A549 (cell line): ENCODE data around the gene SEMA5A. TPM values are rescaled to one million over a fixed set of nuclear protein-coding genes. Genes with fewer than 3 reads are reported as not detected.

ENCODE experiments used
- ATAC-seq, 2 experiments: fragments of 200-7000 bp in 1 of 2; fragments of >200 bp in 1 of 2; cut with Nextera tagmentation in 1 of 2; cut with Tn5 transposase in 1 of 2; 3 replicates each; pipeline versions ENCODE4 v1.8.0 to v1.9.1; 2018 to 2020; ENCODE audit warnings: mild to moderate bottlenecking in 1 of 2, moderate library complexity in 1 of 2
- CTCF ChIA-PET: fragments of 300-600 bp; sonication (Branson Sonifier 250); formaldehyde crosslinking; extraction: SDS; loops from one replicate; lab custom pipeline; 2021; ENCODE audit warnings: antibody characterized with exemption, inconsistent platforms; lab: Yijun Ruan, JAX
- POLR2A ChIA-PET: fragments of 350-600 bp; formaldehyde crosslinking; extraction: SDS; loops from one replicate; lab custom pipeline; 2021; ENCODE audit warnings: antibody characterized with exemption, inconsistent platforms; lab: Yijun Ruan, JAX
- DNase-seq, 2 experiments: peaks; one replicate each; pipeline versions ENCODE4 v3.0.0 to v3.0.0-alpha.2; 2011 to 2016; ENCODE audit warnings: low read depth in 1 of 2, low spot score in 1 of 2
- FAIRE-seq: peaks from 2 replicates; lab custom pipeline; 2011; peaks lifted over from hg19 to GRCh38; lab: Jason Lieb, UNC
- H3K27ac ChIP-seq, 2 experiments: fragments of >200 bp; sonication (Bioruptor Twin); formaldehyde crosslinking; 3 replicates each; pipeline ENCODE4 v1.5.1; 2016 to 2017
- H3K4me1 ChIP-seq: fragments of >200 bp; sonication (Bioruptor Twin); formaldehyde crosslinking; 3 replicates; pipeline ENCODE4 v1.6.1; 2016
- H3K4me2 ChIP-seq: fragments of >200 bp; sonication (Bioruptor Twin); formaldehyde crosslinking; 3 replicates; pipeline ENCODE4 v1.6.1; 2016
- H3K4me3 ChIP-seq: fragments of >200 bp; sonication (Bioruptor Twin); formaldehyde crosslinking; 3 replicates; pipeline ENCODE4 v1.5.1; 2016
- H3K9me3 ChIP-seq: fragments of >200 bp; sonication (Bioruptor Twin); formaldehyde crosslinking; 3 replicates; pipeline ENCODE4 v1.6.1; 2016
- CBX8 ChIP-seq: fragments of 200-600 bp; sonication (generic); IDR thresholded peaks from 2 replicates; pipeline ENCODE4 v1.6.1; 2016
- CEBPB ChIP-seq, 2 experiments: fragments of >200 bp in 1 of 2; sonication (Bioruptor Twin) in 1 of 2; formaldehyde crosslinking in 1 of 2; IDR thresholded peaks; 2 replicates each; pipeline ENCODE4 v1.6.1; 2012 to 2016
- CTCF ChIP-seq: fragments of >200 bp; sonication (Bioruptor Twin); formaldehyde crosslinking; IDR thresholded peaks from 3 replicates; pipeline ENCODE4 v1.5.1; 2016
- E2F6 ChIP-seq: IDR thresholded peaks from 2 replicates; pipeline ENCODE4 v1.6.1; 2012; ENCODE audit warnings: low read depth, borderline replicate concordance
- ELK1 ChIP-seq: fragments of 150-350 bp; IDR thresholded peaks from 2 replicates; pipeline ENCODE4 v1.6.1; 2014; ENCODE audit warnings: low read depth, mild to moderate bottlenecking, low read length
- ESRRA ChIP-seq: fragments of 150-350 bp; IDR thresholded peaks from 2 replicates; pipeline ENCODE4 v1.6.1; 2014; ENCODE audit warnings: mild to moderate bottlenecking, low read length, borderline replicate concordance
- FOSB ChIP-seq: fragments of 250-450 bp; sonication (Bioruptor Pico); IDR thresholded peaks from 2 replicates; pipeline ENCODE4 v1.5.0; 2020; ENCODE audit warnings: mild to moderate bottlenecking, moderate library complexity
- FOSL2 ChIP-seq, 2 experiments: fragments of 450-650 bp in 1 of 2; fragments of >200 bp in 1 of 2; sonication (Bioruptor Twin) in 1 of 2; formaldehyde crosslinking; IDR thresholded peaks; 2 replicates each; pipeline versions ENCODE4 v1.5.0 to v1.6.1; 2016 to 2020; ENCODE audit warnings: mild to moderate bottlenecking in 1 of 2, moderate library complexity in 1 of 2
- HDAC2 ChIP-seq: fragments of 200-600 bp; sonication (generic); IDR thresholded peaks from 2 replicates; pipeline ENCODE4 v1.6.1; 2016
- KDM1A ChIP-seq: fragments of 200-600 bp; sonication (generic); IDR thresholded peaks from 2 replicates; pipeline ENCODE4 v1.6.1; 2016; ENCODE audit warnings: low read depth, mild to moderate bottlenecking
- MYC ChIP-seq: IDR thresholded peaks from 2 replicates; pipeline ENCODE4 v1.6.1; 2012; ENCODE audit warnings: mild to moderate bottlenecking, inconsistent platforms, low read length, improper control_type of control experiment, borderline replicate concordance
- NR3C1 ChIP-seq: fragments of >200 bp; sonication (Bioruptor Twin); formaldehyde crosslinking; IDR thresholded peaks from 3 replicates; pipeline ENCODE4 v1.6.1; 2017
- PBX3 ChIP-seq: IDR thresholded peaks from 2 replicates; pipeline ENCODE4 v1.6.1; 2012
- POLR2A ChIP-seq: IDR thresholded peaks from 2 replicates; pipeline ENCODE4 v1.6.1; 2012; ENCODE audit warnings: mild to moderate bottlenecking, low read length
- RAD21 ChIP-seq, 2 experiments: fragments of >200 bp in 1 of 2; sonication (Bioruptor Twin) in 1 of 2; formaldehyde crosslinking in 1 of 2; IDR thresholded peaks in 1 of 2; conservative IDR thresholded peaks in 1 of 2; 2 replicates in 1 of 2; 3 replicates in 1 of 2; pipeline ENCODE4 v1.6.1; 2012 to 2018; ENCODE audit warnings: inconsistent platforms in 1 of 2
- REST ChIP-seq: fragments of 200-600 bp; sonication (generic); IDR thresholded peaks from 2 replicates; pipeline ENCODE4 v1.6.1; 2016; ENCODE audit warnings: antibody characterized with exemption, mild to moderate bottlenecking, moderate library complexity
- TFCP2L1 ChIP-seq: fragments of 250-450 bp; sonication (Bioruptor Pico); IDR thresholded peaks from 2 replicates; pipeline ENCODE4 v1.5.0; 2021; ENCODE audit warnings: mild to moderate bottlenecking
- ZC3H11A ChIP-seq: fragments of 450-650 bp; IDR thresholded peaks from 2 replicates; pipeline ENCODE4 v1.6.1; 2014; ENCODE audit warnings: antibody characterized with exemption, mild to moderate bottlenecking
- WGBS: methylation state at CpG from one replicate; pipeline ENCODE4 v1.1.6; 2017; ENCODE audit errors: missing lambda C conversion rate; 5-methylcytosine and 5-hydroxymethylcytosine counted together
- polyA plus RNA-seq, 4 experiments: library from polyadenylated mRNA; depleted of rRNA in 3 of 4; stranded (reverse); fragments of >200 nt; fragmentation: RNase III in 1 of 4; extraction: RNeasy Plus Mini Kit Qiagen cat#74134 plus additional on column Dnase treatment in 1 of 4; gene quantifications; 2 replicates in 3 of 4; 3 replicates in 1 of 4; pipeline ENCODE4 v1.2.3, GENCODE V29; 2011 to 2017

SEMA5A gene
- polyA plus RNA-seq, 2 of the 4 experiments (the other 2 are of a cell fraction): not detected

GRCh38 chr5:9318031-9318430 is 227.8 kb downstream of the SEMA5A start:
- no peak for TF ChIP-seq PBX3
- no peak for TF ChIP-seq CBX8
- TF ChIP-seq CTCF: no peak
- no peak for TF ChIP-seq RAD21 (conservative IDR thresholded peaks at IDR 0.05 in 1 of 2, IDR thresholded peaks at IDR 0.05 in 1 of 2)
- TF ChIP-seq ESRRA: no peak
- no peak for TF ChIP-seq KDM1A
- no peak for TF ChIP-seq POLR2A
- TF ChIP-seq CEBPB (IDR thresholded peaks at IDR 0.05): no peak
- TF ChIP-seq REST: no peak
- TF ChIP-seq MYC: no peak
- TF ChIP-seq FOSL2 (IDR thresholded peaks at IDR 0.05): no peak
- TF ChIP-seq FOSL2 (CRISPR knock-in tag; IDR thresholded peaks at IDR 0.05): no peak
- no peak for TF ChIP-seq ELK1
- no peak for TF ChIP-seq TFCP2L1 (CRISPR knock-in tag)
- TF ChIP-seq ZC3H11A: no peak
- TF ChIP-seq HDAC2: no peak
- no peak for TF ChIP-seq E2F6
- no peak for TF ChIP-seq NR3C1
- ChIA-PET CTCF (no interaction called here), POLR2A (no interaction called here)
- Histone ChIP-seq H3K4me3 (no peak overlapping the region), H3K9me3 (no peaks in the 10 kb centered on the region), H3K4me2 (no peak overlapping the region), H3K4me1 (no peaks in the 10 kb centered on the region), H3K27ac (no peak overlapping the region)
- WGBS: 8% methylated on average over 6 of the region's 6 CpGs
- DNase-seq (no peak), FAIRE-seq (no peak), ATAC-seq (no peak)

GRCh38 chr5:9316733-9317132 is 229.1 kb downstream of the SEMA5A start:
- ATAC-seq (no peak), FAIRE-seq (no peak), DNase-seq (no peak)
- ChIA-PET CTCF (no interaction called here), POLR2A (no interaction called here)
- TF ChIP-seq RAD21 (conservative IDR thresholded peaks at IDR 0.05 in 1 of 2, IDR thresholded peaks at IDR 0.05 in 1 of 2) (no peak), FOSB (CRISPR knock-in tag) (no peak), NR3C1 (no peak), HDAC2 (no peak)
- Histone ChIP-seq H3K9me3 (no peaks in the 10 kb centered on the region), H3K4me2 (no peak overlapping the region), H3K4me3 (no peak overlapping the region), H3K27ac (no peak overlapping the region), H3K4me1 (no peaks in the 10 kb centered on the region)
